NCI-H2196 treated with DMSO at 0.1 percent for 48 hours (cell line): Measurements from ENCODE around the gene TRIM37.
"Not testable (repeated sequence)": the region's sequence is repeated elsewhere in the genome, so short reads cannot be mapped to it uniquely, and the experiment has no call there.

Experiments
- DNase-seq: peaks from one replicate; lab custom pipeline; 2025; ENCODE audit not compliant: unreplicated experiment; lab: John Stamatoyannopoulos, UW

The TRIM37 gene

GRCh38 chr17:58956997-58957724 lies 149.5 kb downstream of the TRIM37 start:
- DNase-seq: no peak

GRCh38 chr17:58954358-58954757 lies 152.3 kb downstream of the TRIM37 start:
- not testable (repeated sequence) for DNase-seq

- DNase-seq: no peak
These were observed 158.9 kb downstream of the TRIM37 start for GRCh38 chr17:58947824-58948223.

- no peak for DNase-seq
These were observed 159.3 kb downstream of the TRIM37 start for GRCh38 chr17:58947411-58947810.

GRCh38 chr17:58944166-58944565 lies 162.5 kb downstream of the TRIM37 start:
- no peak for DNase-seq

GRCh38 chr17:58936295-58936694 lies 170.4 kb downstream of the TRIM37 start:
- no peak for DNase-seq

- no peak for DNase-seq
These were observed 173.7 kb downstream of the TRIM37 start for GRCh38 chr17:58932956-58933355.
